ENCODE measurements around the gene TMCC1. TPM values are rescaled to one million over a fixed set of nuclear protein-coding genes. Genes with fewer than 3 reads are reported as not detected.
"Not testable (repeated sequence)": the region's sequence is repeated elsewhere in the genome, so short reads cannot be mapped to it uniquely, and the experiment has no call there.

Gene TMCC1
- total RNA-seq, 1 donor from 2014 or later: 33.9 TPM

DNA sequence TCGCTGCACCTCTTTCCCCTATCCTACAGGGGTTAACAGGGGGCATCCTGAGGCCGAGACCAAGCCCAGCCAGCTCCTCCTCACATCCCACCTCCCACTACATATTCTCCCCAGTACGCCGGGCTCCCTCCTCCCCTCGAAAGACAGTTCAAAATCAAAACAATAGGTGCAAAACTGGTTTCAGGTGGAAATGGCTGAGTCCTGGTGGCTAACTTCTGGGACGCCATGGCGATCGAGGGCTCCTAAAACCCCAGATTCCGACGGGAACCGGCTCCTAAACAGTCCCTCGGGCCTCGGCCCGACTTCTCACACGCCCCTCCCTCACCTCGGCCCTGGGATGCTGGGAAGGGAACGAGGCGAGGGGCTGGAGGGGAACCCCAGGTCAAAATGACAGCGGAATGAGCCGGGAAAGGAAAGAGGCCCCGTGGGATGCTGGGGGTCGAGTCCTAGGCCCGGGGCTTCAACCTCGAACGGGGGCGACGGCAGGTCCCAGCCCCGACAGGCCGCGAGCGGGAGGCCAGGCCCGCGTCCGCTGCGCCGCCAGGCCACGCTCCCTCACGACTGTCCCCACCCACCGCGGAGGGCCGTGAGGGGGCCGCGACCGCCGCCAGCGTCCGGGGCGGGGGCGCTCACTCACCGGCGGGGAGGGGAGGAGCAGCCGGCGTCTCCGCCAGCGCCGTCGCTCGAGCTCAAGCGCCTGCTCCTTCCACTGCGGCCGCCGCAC is 492 bp downstream of the TMCC1 start:
- DNase-seq (ENCODE audit: low spot score) (peak; percentile 76), ATAC-seq (peak; percentile 80)

DNA sequence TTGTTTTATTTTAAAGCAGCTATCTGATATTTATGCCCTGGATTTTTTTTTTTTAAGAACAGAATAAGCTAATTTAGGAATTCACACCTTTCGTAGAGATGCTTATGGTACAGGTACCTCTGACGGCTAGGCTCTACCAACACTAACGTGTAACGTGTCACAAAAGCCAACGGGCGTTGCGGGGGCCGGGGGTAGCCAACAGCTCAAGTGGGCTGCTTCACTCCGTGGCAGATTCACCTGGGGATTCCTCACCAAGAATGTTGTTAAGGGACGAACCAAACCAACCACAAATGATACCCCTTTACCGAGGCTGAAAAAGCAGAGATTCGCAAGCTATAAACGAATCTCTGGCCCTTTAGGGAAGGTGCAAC is 1.0 kb downstream of the TMCC1 start:
- DNase-seq (ENCODE audit: low spot score) (no peak), ATAC-seq (no peak)

DNA sequence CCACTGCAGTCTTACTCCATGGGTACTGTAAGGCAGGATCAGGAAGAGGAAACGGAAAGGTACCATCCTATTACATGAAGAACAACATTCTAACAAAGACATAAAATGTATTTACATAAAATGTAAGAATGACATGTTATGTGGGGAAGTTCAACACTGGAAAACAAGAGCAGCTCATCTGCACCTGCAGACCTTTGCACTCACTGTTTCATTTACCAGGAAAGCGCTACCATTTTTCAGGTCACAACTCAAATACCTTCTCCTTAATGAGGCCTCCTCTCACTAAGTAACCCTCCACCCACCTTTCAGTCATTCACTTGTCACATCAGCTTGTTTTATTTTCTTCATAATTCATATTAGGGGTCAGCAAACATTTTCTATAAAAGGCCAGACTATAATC is 2.6 kb downstream of the TMCC1 start:
- no peak for DNase-seq (ENCODE audit: low spot score)
- no peak for ATAC-seq

DNA sequence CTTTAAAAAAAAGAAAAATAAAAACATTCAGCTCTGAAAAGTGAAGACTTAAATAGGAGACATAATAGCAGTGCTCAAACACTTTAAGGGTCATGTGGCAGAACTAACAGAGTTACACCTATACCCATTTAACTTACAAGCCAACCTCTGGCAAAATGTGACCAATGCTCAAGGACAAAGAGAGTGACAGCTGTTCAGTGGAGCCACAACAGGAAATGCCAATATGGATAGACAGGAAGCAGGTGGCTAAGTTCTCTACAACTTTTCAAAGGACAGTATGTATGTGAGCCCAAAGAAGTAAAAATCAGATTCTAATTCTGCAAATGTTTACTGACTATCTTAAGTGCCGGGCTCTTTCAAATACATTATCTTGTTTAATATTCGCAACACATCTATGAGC is 3.4 kb downstream of the TMCC1 start:
- DNase-seq (ENCODE audit: low spot score): no peak

DNA sequence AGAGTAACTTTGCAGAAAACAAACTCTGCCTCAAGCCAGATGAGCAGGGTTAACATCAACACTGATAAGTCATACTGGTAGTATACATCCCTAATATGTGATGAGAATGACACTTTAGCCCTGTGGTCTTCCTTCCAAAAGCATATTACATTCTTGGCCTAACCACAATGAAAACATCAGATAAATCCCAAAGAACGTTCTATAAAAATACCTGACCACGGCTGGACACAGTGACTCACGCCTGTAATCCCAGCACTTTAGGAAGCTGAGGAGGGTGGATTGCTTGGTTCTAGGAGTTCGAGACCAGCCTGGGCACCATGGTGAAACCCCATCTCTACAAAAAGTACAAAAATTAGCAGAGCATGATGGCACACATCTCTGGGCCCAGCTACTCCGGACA is 4.7 kb downstream of the TMCC1 start:
- ATAC-seq (no peak), DNase-seq (ENCODE audit: low spot score) (no peak)

More for the DNA sequence above, 3.4 kb downstream of the TMCC1 start:
- no peak for ATAC-seq

DNA sequence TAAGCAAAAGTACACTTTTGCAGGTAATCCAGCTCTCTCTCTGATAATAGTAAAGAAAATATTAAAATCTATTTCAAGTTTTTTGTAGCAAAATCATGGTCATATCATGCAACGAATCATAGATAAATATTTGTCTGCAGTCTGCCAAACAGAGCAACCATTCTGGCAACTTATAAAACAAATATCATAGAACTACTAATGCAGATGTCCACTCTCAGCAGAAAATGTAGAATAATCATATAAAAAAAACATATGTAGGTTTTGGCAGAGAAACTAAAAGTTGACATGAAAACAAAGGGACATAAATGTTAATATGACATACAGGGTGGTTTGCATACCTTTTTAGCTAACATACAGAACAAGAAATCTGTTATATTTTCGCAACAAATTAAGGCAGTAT is 12.2 kb downstream of the TMCC1 start:
- ATAC-seq (no peak), DNase-seq (ENCODE audit: low spot score) (no peak)

DNA sequence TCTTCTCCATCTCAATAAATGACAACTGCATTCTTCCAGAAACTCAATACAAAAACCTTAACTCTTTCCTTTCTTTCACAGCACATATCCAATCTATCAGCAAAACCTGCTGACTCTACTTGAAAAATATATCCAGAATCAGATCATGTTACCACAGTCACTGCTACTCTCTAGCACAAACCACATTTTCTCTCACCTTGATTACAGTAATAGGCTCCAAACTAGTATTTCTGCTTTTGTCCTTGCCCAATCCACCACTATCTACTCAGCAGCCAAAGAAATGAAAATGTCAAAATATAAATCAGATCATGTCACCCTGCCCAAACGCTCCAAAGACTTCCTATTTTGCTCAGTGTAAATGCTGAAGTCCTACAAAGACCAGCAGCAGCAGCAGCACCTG is 15.2 kb downstream of the TMCC1 start:
- DNase-seq (ENCODE audit: low spot score) (no peak), ATAC-seq (no peak)

DNA sequence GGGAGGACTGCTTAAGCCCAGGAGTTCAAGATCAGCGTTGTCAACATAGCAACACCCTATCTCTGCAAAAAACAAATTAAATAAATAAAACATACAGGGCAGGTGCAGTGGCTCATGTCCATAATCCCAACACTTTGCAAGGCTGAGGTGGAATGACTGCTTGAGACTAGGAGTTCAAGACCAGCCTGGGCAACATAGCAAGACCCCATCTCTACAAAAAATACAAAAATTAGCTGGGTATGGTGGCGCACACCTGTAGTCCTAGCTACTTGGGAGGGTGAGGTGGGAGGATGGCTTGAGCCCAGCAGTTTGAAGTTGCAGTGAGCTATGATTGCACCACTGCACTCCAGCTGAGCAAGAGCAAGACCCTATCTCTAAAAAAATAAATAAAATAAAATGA is 19.0 kb downstream of the TMCC1 start:
- DNase-seq (ENCODE audit: low spot score); ATAC-seq: not testable (repeated sequence)

DNA sequence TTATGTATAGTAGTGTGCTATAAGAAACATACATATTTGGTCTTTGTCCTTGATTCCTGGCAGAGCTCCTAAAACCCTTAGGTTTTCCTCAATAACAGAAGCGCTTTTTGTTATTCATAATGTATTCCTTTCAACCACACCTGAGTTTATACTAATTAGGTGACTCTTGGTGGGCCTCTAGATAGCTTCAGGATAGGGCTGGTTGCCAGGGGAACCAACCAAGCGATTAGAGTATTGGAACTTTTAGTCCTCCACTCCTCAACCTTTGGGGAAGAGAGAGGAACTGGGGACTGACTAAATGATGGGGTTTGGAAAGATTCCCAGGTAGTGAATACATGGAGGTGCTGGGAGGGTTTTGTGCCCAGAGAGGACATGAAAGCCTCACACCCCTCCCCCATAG is 24.6 kb downstream of the TMCC1 start:
- ATAC-seq (no peak), DNase-seq (ENCODE audit: low spot score) (no peak)

DNA sequence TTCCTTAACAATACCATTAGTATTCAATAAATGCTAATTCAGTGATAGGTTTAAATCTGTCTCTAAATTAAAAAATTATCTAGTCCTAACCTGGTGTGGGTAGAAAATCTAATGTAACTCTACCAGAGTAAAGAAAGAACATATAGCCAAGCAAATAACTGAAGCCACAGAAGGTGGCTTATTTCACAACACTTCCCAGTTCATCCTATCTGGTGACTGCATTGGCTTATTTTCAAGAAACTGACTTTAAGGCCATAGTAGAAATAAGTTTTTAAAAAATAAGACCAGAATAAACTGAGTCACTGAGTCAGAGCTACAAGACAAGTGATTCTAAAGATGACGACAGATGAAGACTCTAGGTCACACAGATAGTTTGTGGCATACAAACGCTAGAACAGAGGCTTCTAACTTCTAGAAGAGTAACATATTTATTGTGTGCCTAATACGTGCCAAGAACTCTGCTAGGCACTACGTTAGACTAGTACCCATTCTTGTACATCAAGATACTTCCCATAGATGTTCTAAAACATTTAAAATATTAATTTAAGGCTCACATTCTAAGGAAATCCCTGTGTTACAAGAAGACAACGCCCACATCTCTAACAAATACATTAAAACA is 25.9 kb downstream of the TMCC1 start:
- ATAC-seq (no peak), DNase-seq (ENCODE audit: low spot score) (no peak)

DNA sequence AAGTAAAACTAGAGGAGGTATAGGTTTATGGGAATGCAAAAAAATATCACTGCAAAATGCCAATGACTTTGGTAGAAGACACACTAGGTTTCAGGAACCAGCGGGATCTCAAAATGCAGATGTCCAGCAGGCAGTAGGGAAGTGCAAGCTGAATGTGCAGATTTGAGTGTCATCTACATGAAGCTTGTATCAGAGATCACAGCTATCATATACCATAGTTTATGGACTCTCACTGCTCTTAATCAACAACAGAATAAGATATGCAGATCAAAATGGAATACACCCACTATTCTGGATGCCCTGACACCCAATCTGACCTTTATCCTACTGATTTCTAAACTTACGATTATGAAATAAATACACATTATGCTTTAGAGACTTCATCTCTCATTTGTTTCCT is 27.7 kb downstream of the TMCC1 start:
- DNase-seq (ENCODE audit: low spot score) (no peak), ATAC-seq (peak; percentile 33)

DNA sequence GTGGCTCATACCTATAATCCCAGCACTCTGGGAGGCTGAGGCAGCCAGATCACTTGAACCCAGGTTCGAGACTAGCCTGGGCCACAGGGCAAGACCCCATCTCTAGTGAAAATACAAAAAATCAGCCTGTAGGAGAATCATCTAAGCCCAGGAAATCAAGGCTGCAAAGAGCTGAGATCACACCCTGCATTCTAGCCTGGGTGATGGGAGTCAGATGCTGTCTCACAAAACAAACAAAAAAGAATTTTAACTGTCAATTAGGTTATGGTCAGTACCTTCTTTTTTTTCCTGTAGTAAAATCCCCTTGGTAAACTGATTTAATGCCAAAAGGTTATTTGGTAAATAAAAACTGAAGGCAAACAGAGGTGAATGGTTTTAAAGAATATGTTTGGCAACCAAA is 29.0 kb downstream of the TMCC1 start:
- DNase-seq (ENCODE audit: low spot score) (no peak), ATAC-seq (no peak)

DNA sequence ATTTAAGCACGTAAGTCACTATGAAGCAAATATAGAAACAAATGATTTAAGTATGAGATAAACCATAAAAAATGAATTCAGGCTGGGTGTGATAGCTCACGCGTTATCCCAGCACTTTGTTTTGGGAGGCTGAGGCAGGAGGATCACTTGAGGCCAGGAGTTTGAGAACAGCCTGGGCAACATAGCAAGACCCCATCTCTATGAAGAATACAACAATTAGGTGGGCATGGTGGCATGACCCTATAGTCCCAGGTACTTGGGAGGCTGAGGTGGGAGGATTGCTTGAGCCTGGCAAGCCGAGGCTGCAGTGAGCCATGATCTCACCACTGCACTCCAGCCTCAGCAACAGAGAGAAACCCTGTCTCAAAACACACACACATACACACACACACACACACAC is 34.2 kb downstream of the TMCC1 start:
- ATAC-seq (no peak), DNase-seq (ENCODE audit: low spot score) (no peak)

DNA sequence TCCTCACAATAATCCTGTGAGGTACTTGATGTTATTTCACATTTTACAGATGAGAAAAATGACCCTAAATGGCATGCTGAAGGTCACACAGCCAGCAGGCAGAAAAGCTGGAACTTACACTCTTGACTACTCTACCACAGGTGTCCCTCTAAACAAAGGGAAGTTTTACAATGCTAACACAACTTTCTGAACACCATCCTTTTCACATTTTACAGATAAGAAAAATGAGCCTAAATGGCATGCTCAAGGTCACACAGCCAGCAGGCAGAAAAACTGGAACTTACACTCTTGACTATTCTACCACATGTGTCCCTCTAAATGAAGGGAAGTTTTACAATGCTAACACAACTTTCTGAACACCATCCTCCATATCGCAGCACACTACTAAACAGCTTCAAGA is 35.6 kb downstream of the TMCC1 start:
- DNase-seq (ENCODE audit: low spot score): no peak
- ATAC-seq: no peak

DNA sequence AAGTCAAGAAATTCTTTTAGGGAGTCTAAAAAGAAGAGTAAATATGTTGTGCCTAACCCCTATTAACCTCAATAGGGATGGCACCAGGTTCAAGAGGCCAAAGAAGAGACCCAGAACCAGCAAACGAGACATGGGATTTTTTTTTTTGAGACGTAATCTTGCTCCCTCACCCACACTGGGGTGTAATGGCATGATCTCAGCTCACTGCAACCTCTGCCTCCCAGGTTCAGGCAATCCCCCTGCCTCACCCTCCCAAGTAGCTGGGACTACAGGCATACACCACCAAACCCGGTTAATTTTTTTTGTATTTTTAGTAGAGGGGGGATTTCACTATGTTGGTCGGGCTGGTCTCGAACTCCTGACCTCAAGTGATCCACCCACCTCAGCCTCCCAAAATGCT is 36.7 kb downstream of the TMCC1 start:
- not testable (repeated sequence) for ATAC-seq; DNase-seq (ENCODE audit: low spot score)

DNA sequence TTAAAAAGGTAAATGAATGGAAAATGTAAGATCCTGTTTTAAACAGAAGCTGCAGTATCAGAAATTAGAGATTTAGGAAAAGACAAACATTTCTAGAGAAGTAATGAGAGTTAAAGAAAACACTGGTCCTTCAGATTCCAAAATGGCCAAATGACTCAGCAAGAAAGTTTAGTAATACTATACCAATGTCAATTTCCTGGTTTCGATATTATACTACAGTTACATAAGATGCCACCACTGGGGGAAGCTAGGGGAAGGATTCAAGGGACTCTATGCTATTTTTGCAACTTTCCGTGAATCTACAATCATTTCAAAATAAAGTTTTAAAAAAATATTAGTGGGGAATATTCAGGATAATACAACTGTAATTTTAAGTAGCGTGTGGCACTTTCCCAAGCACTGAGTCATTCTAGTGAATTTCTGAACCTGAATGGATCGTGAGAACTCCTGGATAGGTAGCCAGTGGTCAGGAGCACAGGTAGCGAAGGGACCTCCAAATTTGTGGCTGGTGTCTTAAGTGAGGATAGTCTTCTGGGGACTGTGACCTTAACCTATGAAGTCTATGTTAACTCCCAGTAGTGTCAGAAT is 37.6 kb downstream of the TMCC1 start:
- DNase-seq (ENCODE audit: low spot score) (no peak), ATAC-seq (peak; percentile 47)

DNA sequence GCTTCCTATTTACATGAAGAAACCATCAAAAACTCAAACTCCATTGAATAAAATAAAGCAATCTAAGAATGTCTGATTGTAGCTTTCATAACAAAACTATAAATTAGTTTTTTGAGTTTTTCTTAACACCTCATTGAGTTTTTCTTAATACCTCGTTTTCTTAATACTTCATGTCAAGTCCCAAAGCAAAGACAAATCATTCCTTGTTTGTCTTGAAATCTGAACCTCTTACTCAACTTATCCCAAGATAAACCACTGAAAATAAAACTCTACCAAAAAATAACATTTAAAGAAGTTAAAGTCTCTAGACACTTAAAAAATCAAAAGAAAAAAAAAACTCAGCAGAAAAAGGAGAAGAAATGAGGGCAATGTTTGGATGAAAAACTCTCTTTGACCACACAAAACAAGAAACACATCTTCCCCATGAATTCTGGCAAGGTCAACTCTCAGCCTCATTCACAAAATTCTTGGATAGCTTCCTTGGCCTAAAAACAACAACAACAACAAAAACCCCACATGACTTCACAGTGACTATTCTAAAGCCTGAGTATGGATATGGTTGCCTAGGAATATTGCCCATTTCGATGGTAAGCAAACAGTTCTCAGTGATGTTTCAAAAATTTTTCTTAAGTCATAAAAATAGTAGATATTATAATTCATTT is 38.2 kb downstream of the TMCC1 start:
- ATAC-seq (no peak), DNase-seq (ENCODE audit: low spot score) (no peak)

DNA sequence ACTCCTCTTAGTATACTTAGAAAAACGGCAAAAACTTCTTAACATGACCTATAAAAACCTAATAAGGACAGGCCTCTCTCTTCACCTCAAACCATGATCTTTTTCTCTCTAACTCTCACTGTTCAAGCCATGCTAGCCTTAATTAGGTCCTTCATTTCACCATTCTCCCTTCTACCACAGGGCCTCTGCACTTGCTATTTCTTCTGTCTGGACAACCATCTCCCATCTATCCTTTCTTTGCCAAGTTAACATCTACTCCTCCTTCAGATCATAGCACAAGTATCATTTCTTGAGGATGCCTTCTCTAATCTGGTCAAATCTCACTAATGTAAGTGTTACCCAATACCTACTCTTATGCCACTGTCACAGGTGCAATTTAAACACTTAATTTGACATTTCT is 39.1 kb downstream of the TMCC1 start:
- no peak for ATAC-seq

DNA sequence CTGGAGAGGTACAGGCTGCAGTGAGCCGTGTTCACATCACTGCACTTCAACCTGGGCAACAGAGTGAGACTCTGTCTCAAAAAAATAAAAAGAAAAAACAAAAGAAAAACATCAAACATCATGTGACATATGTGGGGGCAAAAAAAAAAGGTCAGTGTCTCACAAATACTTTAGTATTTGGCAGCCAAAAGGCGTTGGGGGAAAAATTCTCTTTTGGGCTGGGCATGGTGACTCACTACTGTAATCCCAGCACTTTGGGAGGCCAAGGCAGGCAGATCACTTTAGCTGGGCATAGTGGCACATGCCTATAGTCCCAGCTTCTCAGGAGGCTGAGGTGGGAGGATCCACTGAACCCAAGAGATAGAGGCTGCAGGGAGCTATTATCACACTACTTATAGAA is 47.6 kb downstream of the TMCC1 start:
- no peak for DNase-seq (ENCODE audit: low spot score)
- ATAC-seq: no peak

More for the DNA sequence above, 39.1 kb downstream of the TMCC1 start:
- DNase-seq (ENCODE audit: low spot score): no peak

DNA sequence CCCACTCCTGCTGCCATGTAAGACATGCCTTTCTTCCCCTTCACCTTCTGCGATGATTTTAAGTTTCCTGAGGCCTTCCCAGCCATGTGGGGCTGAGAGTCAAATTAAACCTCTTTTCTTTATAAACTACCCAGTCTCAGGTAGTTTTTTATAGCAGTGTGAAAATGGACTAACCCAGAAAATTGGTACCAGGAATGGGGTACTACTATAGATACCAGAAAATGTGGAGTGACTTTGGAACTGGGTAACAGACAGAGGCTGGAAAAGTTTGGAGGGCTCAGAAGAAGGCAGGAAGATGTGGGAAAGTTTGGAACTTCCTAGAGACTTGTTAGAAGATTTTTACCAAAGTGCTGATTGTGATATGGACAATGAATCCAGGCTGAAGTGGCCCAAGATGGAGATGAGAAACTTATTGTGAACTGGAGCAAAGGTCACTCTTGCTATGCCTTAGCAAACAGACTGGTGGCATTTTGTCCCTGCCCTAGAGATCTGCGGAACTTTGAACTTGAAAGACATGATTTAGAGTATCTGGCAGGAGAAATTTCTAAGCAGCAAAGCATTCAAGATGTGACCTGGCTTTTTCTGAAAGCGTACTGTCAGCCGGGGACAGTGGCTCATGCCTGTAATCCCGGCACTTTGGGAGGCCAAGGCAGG is 52.7 kb downstream of the TMCC1 start:
- ATAC-seq (no peak), DNase-seq (ENCODE audit: low spot score) (no peak)

DNA sequence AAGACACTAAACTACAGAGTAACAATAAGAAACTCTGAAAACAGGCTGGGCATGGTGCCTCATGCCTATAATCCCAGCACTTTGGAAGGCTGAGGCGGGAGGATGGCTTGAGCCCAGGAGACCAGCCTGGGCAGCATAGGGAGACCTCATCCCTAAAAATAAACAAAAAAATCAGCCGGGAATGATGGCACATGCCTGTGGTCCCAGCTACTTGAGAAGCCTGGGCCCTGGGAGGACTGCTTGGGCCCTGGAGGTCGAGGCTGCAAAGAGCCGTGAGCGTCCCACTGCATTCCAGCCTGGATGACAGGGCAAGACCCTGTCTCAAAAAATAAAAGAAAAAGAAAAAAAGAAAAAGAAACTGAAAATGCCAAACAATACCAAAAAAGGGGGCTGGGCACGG is 55.4 kb downstream of the TMCC1 start:
- ATAC-seq (no peak), DNase-seq (ENCODE audit: low spot score) (no peak)
